HG03196 (cell line): Measurements from ENCODE around the gene ELANE.
"Not testable (repeated sequence)": the region's sequence is repeated elsewhere in the genome, so short reads cannot be mapped to it uniquely, and the experiment has no call there.

ENCODE experiments used
- ATAC-seq: cut with Tn5 transposase; IDR thresholded peaks from one replicate; pipeline ENCODE4 v1.9.1; 2021; ENCODE audit not compliant: unreplicated experiment

The ELANE gene

GRCh38 chr19:876780-877314 is 24.7 kb downstream of the ELANE start:
- ATAC-seq = no peak

- not testable (repeated sequence) for ATAC-seq
Observed at GRCh38 chr19:877992-878660, 26.0 kb downstream of the ELANE start.

GRCh38 chr19:878751-879561 is 26.9 kb downstream of the ELANE start:
- not testable (repeated sequence) for ATAC-seq

- no peak for ATAC-seq
Observed at GRCh38 chr19:879711-880438, 27.8 kb downstream of the ELANE start.

GRCh38 chr19:881385-882071 is 29.4 kb downstream of the ELANE start:
- no peak for ATAC-seq

- no peak for ATAC-seq
Observed at GRCh38 chr19:882871-883497, 30.9 kb downstream of the ELANE start.

- no peak for ATAC-seq
Observed at GRCh38 chr19:883661-884211, 31.6 kb downstream of the ELANE start.

GRCh38 chr19:884420-885211 is 32.5 kb downstream of the ELANE start:
- ATAC-seq = no peak

GRCh38 chr19:885536-886224 is 33.6 kb downstream of the ELANE start:
- ATAC-seq = no peak

GRCh38 chr19:887072-887471 is 35.0 kb downstream of the ELANE start:
- no peak for ATAC-seq

- no peak for ATAC-seq
Observed at GRCh38 chr19:887599-887998, 35.5 kb downstream of the ELANE start.

- ATAC-seq = no peak
Observed at GRCh38 chr19:888581-889385, 36.7 kb downstream of the ELANE start.

- ATAC-seq = no peak
Observed at GRCh38 chr19:889662-890295, 37.7 kb downstream of the ELANE start.

- ATAC-seq = no peak
Observed at GRCh38 chr19:890831-891230, 38.7 kb downstream of the ELANE start.

- not testable (repeated sequence) for ATAC-seq
Observed at GRCh38 chr19:891421-892200, 39.5 kb downstream of the ELANE start.

GRCh38 chr19:892243-892893 is 40.3 kb downstream of the ELANE start:
- no peak for ATAC-seq
